Measurements from ENCODE around the gene NTSR2. TPM values are rescaled to one million over a fixed set of nuclear protein-coding genes. Genes with fewer than 3 reads are reported as not detected.
A peak's percentile ranks its signal among the peaks of the same experiment; 100 is the strongest.

Gene NTSR2
- total and polyA plus RNA-seq, 8 donors = not detected

DNA sequence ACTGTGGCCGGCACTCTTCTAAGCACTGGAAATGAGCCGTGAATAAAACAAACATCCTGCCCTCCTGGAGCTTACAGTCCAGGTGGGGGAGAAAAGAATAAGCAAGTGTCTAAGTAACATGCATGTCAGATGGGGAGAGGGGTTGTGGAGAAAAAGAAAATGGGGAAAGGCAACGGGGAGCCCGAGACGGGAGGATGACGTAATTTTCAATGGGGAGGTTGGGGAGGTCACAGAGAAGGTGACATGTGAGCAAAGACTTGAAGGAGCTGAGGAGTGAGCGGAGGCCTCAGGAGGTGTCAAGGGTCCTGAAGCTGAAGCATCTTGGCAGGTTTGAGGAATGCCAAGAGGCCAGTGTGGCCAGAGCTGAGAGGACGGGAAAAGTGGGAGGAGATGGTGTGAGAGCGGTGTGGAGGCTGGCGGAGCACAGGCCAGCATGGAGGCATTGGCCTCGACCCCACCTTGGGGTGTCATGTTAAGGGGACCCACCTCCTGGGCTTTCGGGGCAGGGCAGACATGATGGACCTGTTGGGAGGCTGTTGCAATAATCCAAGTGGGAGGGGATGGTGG lies 15.0 kb upstream of the NTSR2 start:
- no peak for TF ChIP-seq POLR2AphosphoS5 (IDR thresholded peaks at IDR 0.05)
- TF ChIP-seq, protein P1, sequence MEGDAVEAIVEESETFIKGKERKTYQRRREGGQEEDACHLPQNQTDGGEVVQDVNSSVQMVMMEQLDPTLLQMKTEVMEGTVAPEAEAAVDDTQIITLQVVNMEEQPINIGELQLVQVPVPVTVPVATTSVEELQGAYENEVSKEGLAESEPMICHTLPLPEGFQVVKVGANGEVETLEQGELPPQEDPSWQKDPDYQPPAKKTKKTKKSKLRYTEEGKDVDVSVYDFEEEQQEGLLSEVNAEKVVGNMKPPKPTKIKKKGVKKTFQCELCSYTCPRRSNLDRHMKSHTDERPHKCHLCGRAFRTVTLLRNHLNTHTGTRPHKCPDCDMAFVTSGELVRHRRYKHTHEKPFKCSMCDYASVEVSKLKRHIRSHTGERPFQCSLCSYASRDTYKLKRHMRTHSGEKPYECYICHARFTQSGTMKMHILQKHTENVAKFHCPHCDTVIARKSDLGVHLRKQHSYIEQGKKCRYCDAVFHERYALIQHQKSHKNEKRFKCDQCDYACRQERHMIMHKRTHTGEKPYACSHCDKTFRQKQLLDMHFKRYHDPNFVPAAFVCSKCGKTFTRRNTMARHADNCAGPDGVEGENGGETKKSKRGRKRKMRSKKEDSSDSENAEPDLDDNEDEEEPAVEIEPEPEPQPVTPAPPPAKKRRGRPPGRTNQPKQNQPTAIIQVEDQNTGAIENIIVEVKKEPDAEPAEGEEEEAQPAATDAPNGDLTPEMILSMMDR (IDR thresholded peaks at IDR 0.05) = no peak
- TF ChIP-seq EP300 (IDR thresholded peaks at IDR 0.05) = no peak
- no peak for TF ChIP-seq POLR2A (IDR thresholded peaks at IDR 0.05)
- Histone ChIP-seq H3K36me3 (no peaks in the 10 kb centered on the region), H3K9me3 (no peaks in the 10 kb centered on the region), H3K4me1 (peaks cover 13 to 36% (median 23%) of the 10 kb centered on the region in 4 donors), H3K27ac (no peak overlapping the region), H3K27me3 (peaks cover 0 to 6% (median 0%) of the 10 kb centered on the region in 3 donors), H3K4me3 (no peak overlapping the region)
- no peak for DNase-seq
- intact Hi-C loops (cut with DNase I; ENCODE audit: low total_unique reads) = no loop called here
- WGBS, 5 donors = 84 to 89% (median 86%) methylated on average over 12 of the region's 12 CpGs

DNA sequence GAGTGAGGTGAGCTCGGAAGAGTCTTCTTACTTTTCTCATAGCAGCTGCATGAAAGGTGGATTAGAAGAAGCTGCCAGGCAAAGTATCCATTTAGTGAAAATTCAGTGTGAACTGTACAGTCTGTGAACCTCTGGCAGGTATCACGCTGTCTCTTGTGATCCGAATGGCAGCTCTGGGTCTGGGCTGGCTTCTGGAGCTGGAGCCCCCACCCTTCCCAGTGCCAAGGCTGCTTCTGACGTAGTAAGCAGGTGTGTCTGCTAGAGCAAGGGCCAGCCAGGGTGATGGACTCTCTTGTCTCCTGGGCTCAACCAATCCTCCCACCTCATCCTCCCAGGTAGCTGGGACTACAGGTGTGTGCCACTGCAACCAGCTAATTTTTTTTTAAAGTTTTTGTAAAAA lies 14.0 kb upstream of the NTSR2 start:
- H3K27me3 ChIP-seq = peaks cover 0 to 6% (median 0%) of the 10 kb centered on the region in 3 donors
- no peak for TF ChIP-seq POLR2A (IDR thresholded peaks at IDR 0.05)
- no peak for TF ChIP-seq POLR2AphosphoS5 (IDR thresholded peaks at IDR 0.05)
- H3K4me1 ChIP-seq = peaks cover 11 to 35% (median 22%) of the 10 kb centered on the region in 4 donors
- H3K36me3 ChIP-seq = no peaks in the 10 kb centered on the region
- H3K27ac ChIP-seq = no peak overlapping the region
- DNase-seq = peak in 1 of 2 donors; percentile 17
- WGBS, 5 donors = 71 to 81% (median 78%) methylated on average over 4 of the region's 4 CpGs
- no peak overlapping the region for H3K4me3 ChIP-seq
- intact Hi-C loops (cut with DNase I; ENCODE audit: low total_unique reads) = no loop called here
- no peaks in the 10 kb centered on the region for H3K9me3 ChIP-seq

DNA sequence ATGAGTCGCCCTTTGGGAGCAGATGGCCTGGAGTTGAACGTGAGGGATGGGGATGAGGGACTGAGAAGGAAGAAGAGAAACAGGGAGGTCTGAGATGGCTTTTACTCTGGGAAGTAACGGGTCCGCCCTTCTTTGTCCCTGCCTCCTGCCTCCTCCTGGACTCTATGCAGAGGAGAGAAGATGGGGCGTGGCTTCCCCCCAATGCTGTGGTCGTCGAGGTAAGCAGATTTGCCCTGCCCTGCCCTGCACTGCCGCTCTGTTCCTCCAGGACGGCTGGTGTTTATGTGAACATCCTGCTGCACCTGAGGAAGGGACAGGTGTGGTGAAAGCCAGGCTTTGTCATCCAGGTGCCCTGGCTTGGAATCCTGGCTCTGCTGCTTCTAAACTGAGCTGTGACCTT lies 13.5 kb upstream of the NTSR2 start:
- H3K4me1 ChIP-seq = peaks cover 6 to 30% (median 17%) of the 10 kb centered on the region in 4 donors
- H3K4me3 ChIP-seq = no peak overlapping the region
- no peak overlapping the region for H3K27ac ChIP-seq
- H3K27me3 ChIP-seq = peaks cover 0 to 9% (median 2%) of the 10 kb centered on the region in 3 donors
- no peaks in the 10 kb centered on the region for H3K9me3 ChIP-seq
- 28 to 48% (median 34%) methylated on average over 9 of the region's 9 CpGs for WGBS, 5 donors
- H3K36me3 ChIP-seq = no peaks in the 10 kb centered on the region
- TF ChIP-seq POLR2A (IDR thresholded peaks at IDR 0.05) (no peak), EP300 (IDR thresholded peaks at IDR 0.05) (no peak), POLR2AphosphoS5 (IDR thresholded peaks at IDR 0.05) (no peak)
- TF ChIP-seq, protein P1 (IDR thresholded peaks at IDR 0.05) = no peak
- intact Hi-C loops (cut with DNase I; ENCODE audit: low total_unique reads) = no loop called here
- DNase-seq = peak in 1 of 2 donors; percentile 24

DNA sequence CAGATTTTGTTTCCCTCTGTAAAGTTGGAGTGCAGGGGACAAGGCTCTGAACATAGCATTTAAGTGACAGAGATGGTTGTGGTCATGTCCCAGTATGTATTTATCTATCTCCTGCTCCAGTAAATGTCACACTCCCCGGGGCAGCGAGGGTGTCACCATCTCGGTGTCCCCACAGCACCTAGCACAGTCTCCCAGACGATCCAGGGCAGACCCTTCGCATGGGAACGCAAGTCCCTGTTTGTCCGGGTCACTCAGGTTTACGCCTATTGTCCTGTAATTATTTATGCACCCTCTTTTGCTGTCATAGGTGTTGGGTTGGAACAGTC lies 12.6 kb upstream of the NTSR2 start:
- H3K4me3 ChIP-seq = no peak overlapping the region
- no peaks in the 10 kb centered on the region for H3K36me3 ChIP-seq
- H3K27ac ChIP-seq = no peak overlapping the region
- peaks cover 0 to 21% (median 11%) of the 10 kb centered on the region in 4 donors for H3K4me1 ChIP-seq
- intact Hi-C loops (cut with DNase I; ENCODE audit: low total_unique reads) = no loop called here
- DNase-seq = peak in 1 of 2 donors; percentile 1
- 89 to 93% (median 91%) methylated on average over 8 of the region's 8 CpGs for WGBS, 5 donors
- H3K27me3 ChIP-seq = peaks cover 0 to 19% (median 9%) of the 10 kb centered on the region in 3 donors
- no peaks in the 10 kb centered on the region for H3K9me3 ChIP-seq
- TF ChIP-seq POLR2A (IDR thresholded peaks at IDR 0.05) (no peak), POLR2AphosphoS5 (IDR thresholded peaks at IDR 0.05) (no peak), EP300 (IDR thresholded peaks at IDR 0.05) (no peak)
- TF ChIP-seq, protein P1 (IDR thresholded peaks at IDR 0.05) = no peak
